ENCODE data around the gene ST6GALNAC2. TPM values are rescaled to one million over a fixed set of nuclear protein-coding genes. Genes with fewer than 3 reads are reported as not detected.
"Not testable (repeated sequence)": the region's sequence is repeated elsewhere in the genome, so short reads cannot be mapped to it uniquely, and the experiment has no call there.

ST6GALNAC2 gene
- total RNA-seq, 1 donor from 2014 or later, result 4.0 TPM

- DNase-seq (ENCODE audit: low spot score), result no peak
- no peak for ATAC-seq
These were observed 54.7 kb downstream of the ST6GALNAC2 start for GRCh38 chr17:76530811-76531485.

DNA sequence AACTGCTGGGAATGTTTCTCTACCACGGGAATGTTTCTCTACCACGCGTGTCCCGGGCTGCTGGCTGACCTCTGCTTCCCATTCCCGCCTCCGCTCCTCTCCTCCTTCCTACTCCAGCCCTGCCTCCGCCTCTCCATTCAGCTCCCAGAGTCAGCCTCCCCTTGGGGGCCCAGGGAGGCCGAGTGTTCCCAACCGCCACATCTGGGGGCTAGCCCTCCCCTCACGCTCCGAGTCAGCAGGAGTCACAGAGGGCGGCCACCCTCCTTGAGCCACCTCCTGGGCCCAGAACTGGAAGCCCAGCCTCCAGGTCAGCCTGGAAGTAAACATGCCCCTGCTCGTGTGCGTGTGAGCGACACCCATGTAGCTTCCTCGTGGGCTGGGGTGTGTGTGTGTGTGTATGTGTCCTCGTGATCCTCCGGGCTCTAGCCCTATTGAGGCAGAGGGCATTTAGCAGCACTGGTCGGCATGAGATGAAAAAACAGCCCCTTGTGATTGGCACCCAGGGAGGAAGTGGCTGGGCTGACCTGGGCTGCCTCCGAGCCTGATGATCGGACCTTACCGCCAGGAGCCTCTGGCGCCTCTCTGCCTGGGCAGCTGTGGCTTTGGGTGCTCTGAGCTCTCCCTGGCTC, 55.5 kb downstream of the ST6GALNAC2 start:
- no peak for DNase-seq (ENCODE audit: low spot score)
- ATAC-seq, result peak; percentile 17

GRCh38 chr17:76529224-76530094, 56.2 kb downstream of the ST6GALNAC2 start:
- ATAC-seq (peak; percentile 53), DNase-seq (ENCODE audit: low spot score) (peak; percentile 60)

DNA sequence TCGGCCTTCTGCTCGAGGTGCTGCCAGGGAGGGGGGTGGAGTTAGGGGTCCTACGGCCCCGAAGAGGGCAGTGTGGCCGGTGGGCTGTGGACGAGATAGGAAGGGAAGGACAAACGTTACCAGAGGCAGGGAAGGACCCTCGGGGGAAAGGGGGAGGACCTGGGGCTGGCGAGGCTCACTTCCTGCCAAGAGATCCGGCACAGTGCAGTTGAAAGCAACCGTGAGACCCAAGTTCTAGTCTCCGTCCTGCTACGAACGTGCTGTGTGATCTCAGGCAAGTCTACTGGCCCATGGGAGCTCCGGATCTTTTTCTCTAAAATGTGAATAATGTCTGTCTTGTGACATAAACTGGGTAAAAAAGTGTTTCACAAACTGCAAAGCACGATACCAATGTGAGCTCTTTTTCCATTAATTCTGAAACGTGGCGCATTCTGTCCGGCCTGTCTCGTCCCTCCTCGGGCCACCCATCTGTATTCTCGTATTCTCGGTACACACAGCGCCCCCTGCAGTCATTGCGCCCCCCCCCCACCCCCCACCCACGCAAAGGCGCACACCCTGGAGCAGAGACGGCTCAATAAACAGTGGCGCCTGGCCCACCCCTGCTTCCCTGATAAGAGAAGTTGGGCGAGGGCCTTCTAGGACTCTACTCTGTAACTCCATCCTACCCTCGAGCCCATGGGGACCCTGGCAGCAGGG, 57.0 kb downstream of the ST6GALNAC2 start:
- ATAC-seq, result no peak
- no peak for DNase-seq (ENCODE audit: low spot score)

DNA sequence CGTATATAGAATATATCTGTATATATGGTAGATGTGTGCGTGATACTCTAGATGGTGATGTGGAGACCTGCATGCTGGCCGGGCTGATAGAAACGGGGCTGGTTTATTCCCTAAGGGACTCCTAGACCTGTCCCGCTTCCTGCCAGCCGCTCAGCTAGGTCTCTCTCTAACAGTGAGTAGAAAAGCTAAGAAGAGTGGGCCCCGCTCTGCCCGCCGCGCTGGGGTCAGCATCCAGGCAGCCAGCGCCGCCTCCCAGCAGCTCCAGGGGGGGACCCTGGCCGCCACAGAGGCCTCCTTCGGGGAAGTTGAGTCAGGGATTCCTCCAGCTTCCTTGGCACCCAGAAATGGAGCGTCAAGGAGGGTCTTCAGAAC, 57.5 kb downstream of the ST6GALNAC2 start:
- DNase-seq (ENCODE audit: low spot score), result no peak

GRCh38 chr17:76527430-76528111, 58.1 kb downstream of the ST6GALNAC2 start:
- DNase-seq (ENCODE audit: low spot score) (no peak), ATAC-seq (no peak)

More for the DNA sequence above, 57.5 kb downstream of the ST6GALNAC2 start:
- no peak for ATAC-seq

DNA sequence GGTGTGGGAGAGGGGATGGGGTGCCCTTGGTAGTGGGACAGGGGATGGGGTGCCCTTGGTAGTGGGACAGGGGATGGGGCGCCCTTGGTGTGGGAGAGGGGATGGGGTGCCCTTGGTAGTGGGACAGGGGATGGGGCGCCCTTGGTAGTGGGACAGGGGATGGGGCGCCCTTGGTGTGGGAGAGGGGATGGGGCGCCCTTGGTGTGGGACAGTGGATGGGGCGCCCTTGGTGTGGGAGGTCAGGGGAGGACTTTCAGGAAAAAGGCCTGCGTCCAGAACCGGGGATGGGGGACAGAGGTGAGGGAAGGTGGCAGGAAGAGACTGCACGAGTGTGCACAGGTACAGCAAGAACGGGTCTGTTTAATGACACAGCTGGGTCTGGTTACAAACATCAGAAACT, 58.6 kb downstream of the ST6GALNAC2 start:
- ATAC-seq; DNase-seq (ENCODE audit: low spot score): not testable (repeated sequence)

DNA sequence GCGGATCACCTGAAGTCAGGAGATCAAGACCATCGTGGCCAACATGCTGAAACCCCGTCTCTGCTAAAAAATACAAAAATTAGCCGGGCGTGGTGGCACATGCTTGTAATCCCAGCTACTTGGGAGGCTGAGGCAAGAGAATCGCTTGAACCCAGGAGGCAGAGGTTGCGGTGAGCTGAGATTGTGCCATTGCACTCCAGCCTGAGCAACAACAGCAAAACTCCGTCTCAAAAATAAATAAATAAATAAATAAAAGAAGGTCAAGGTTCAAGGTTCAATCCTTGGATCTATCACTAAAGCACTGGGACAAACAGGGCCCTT, 60.2 kb downstream of the ST6GALNAC2 start:
- ATAC-seq; DNase-seq (ENCODE audit: low spot score): not testable (repeated sequence)

GRCh38 chr17:76524598-76525512, 60.8 kb downstream of the ST6GALNAC2 start:
- DNase-seq (ENCODE audit: low spot score) (peak; percentile 69), ATAC-seq (peak; percentile 62)

GRCh38 chr17:76523084-76524037, 62.3 kb downstream of the ST6GALNAC2 start:
- peak; percentile 91 for ATAC-seq
- DNase-seq (ENCODE audit: low spot score), result peak; percentile 81

DNA sequence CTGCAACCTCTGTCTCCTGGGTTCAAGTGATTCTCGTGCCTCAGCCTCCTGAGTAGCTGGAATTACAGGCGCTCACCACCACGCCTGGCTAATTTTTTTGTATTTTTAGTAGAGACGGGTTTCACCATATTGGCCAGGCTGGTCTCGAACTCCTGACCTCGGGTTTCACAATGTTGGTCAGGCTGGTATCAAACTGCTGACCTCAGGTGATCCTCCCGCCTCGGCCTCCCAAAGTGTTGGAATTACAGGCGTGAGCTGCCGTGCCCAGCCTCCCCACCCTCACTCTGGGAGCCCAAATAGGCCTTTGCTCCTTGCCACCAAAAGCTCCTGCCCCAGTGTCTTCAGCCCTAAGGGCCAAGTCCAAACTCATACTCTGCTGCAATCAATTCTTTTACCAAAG, 64.0 kb downstream of the ST6GALNAC2 start:
- peak; percentile 13 for ATAC-seq
- not testable (repeated sequence) for DNase-seq (ENCODE audit: low spot score)

- no peak for ATAC-seq
- no peak for DNase-seq (ENCODE audit: low spot score)
These were observed 64.4 kb downstream of the ST6GALNAC2 start for GRCh38 chr17:76521262-76521661.

DNA sequence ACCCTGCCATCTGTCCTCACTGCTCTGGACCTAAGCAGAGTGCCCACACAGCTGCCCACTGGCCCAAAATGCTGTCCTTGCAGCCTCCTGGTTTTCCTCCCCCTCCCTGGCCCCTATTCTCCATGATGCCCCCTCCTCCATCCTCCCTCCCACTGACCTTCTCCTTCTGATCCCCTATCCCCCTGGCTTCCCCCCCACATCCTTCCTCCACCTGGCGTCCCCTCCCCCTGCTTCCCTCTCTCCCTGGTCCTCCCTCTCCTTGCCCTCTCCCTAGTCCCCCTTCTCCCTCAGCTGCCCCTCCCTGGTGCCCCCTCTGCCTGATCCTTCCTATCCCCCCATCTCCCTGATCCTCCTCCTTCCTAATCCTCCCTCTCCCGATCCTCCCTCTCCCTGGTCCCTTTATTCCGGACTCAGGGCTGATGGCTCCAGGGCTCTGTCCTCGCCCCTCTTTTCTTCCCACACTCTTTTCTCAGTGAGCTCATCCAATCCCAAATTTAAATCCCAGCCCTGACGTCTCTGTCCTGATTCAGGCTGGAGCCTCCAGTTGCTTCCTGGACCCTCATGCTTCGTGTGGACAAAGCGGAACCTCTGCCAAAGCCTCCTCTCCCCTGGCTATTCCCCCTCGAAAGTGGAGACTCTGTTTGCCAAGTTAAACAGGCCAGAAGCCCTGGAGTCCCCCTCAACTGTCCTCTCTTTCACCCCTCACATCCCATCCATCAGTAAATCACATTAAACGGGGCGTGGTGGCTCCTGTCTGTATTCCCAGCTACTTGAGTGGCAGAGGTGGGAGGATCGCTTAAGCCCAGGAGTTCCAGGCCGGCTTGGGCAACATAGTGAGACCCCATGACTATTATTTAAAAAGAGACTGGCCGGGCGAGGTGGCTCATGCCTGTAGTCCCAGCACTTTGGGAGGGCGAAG, 66.4 kb downstream of the ST6GALNAC2 start:
- DNase-seq (ENCODE audit: low spot score) (no peak), ATAC-seq (no peak)

DNA sequence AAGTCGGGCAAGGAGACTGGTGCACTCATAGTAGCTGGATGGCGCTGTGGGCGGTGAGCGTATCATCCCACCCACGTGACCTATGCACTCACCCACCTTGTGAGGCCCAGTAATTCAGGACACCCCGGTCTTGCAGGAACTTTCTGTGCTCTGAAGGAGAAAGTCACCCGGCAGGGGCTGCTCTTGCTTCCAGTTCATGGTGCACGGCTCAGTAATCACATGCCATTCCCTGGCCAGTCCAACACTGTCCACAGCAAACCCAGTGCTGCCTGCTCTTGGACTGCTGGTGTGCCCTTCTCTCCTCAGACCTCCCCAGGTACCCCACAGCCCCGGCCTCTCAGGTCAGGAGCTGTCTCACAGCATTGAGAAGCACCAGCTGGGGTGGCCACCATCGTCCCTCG, 68.0 kb downstream of the ST6GALNAC2 start:
- DNase-seq (ENCODE audit: low spot score), result no peak
- ATAC-seq, result no peak

Data from left lobe of liver (tissue), 2 donors.